ENCODE results near the gene NHLRC4. TPM values are rescaled to one million over a fixed set of nuclear protein-coding genes. Genes with fewer than 3 reads are reported as not detected.

NHLRC4 gene, protein sequence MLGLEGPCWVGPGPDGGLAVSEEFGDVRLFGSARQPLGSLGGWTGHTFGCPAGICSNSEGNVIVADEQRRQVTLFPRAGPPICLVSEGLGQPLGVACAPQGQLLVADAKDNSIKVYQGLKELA
- total RNA-seq, result under 0.01 TPM in 1 of 2 replicates, not detected in the other

DNA sequence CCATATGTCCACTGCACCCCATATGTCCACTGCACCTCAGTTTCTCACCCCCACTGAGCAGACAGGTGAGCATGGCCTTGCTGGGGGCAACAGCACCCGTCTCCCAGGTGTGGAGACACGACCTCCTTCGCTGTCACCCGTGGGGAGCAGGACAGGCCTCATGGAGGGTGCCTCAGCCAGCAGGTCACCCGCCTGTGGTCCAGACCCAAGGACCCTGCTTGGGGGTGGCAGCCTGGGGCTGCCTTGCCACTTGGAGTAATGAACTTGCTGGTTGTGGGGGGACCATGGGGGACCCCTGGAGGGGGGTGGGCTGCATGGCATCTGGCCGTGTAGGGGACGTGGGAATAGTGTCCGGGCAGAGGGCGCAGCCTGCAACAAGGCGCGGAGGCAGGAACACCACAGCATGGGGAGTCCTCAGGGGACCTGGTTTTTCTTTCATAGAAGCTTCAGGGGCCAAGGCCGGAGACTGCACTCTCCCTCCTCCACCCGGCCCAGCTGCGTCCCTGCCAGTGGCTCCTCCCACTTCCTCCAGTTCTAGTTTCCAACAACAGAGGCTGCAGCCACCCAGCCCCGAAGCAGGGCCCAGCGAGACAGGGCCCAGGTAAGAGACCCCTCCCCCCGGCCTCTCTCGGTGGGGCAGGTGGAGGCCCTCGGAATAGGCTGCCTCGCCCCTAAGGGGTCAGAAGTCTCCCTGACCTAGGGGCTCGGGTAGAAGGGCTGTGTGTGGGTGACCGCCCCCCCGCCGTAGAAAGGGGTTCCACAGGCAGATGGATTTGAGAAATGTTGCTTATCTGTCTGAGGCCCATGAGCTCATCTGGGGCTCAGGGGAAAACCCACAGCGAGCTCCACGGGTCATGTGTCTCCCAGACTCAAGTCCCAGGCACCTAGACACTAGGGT lies at the start of gene NHLRC4:
Gene NHLRC4, plus strand, starts transcription at position 531 of the 898 bp plus-strand sequence. CDS start 1,043 bp downstream, outside the sequence.

DNA sequence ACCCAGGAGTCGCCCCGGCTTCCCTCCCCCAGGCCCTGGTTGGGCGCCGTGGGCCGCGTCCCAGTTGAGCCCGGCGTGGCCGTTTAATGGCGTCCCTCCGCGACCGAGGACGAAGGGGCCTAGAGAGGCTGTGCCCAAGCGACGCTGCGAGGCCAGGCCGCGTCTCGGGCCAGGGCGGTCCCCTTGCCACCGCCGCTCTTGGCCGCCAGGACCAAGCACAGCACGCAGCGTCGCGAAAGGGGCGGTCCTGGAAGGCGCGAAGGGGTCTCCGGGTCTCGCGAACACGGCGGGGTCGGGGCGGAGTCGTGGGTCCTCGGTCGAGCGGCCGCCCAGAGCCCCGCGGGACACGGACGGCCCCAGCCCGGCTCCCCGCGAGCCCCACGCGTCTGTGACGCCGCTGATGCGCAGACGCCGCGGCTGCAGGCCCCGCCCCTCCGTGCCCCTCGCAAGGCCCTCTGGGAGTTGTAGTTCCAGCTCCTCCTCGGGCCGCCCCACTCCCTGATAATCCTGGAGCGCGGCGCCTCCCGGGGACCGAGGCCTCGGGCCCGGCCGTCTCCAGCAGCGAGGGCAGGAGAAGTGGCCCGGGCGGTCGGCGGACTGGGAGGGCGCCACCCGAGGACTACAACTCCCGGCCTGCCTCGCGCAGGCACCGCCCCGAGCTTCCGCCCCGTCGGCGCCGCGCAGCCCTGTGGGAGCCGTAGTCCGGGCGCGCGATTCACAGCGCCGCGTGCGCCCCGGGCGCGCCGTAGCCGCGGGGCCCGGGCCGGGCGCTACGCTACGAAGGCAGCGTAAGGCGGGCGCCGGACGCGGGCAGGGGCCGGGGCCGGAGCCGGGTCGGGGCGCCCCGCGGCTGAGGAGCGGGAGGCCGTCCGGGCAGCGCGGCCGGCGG lies 39.5 kb upstream of the NHLRC4 start, which contains the start of gene CAPN15:
Gene CAPN15, plus strand, starts transcription at position 698 of the 889 bp plus-strand sequence. CDS start 19,127 bp downstream, outside the sequence.

DNA sequence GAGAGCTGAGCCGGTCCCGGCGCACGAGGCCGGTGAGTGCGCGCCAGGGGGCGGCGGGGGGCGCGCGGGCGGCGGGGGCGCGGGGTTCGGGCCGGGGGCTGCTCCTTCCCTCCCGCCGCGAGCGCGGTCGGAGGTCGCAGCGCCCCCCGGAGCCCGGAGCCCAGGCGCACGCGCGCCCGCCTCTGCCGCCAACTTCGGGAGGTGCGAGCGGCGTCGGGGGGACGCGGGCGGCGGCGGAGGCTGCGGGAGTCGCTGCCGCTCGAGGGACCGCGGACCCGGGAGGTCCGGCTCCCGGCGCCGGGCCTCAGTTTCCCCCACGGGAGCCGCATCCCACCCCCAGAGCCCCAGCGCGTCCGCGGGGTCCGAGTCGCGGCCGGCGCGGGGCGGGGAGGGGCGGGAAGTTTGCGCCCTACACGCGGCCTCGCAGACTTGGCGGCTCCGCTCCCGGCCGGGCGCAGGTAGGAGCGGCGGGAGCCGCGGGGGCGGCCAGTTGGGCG lies 6.6 kb upstream of the NHLRC4 start, which contains the start of gene PRR35:
Gene PRR35, plus strand, starts transcription at position 191 of the 497 bp plus-strand sequence. CDS start 2,901 bp downstream, outside the sequence.

DNA sequence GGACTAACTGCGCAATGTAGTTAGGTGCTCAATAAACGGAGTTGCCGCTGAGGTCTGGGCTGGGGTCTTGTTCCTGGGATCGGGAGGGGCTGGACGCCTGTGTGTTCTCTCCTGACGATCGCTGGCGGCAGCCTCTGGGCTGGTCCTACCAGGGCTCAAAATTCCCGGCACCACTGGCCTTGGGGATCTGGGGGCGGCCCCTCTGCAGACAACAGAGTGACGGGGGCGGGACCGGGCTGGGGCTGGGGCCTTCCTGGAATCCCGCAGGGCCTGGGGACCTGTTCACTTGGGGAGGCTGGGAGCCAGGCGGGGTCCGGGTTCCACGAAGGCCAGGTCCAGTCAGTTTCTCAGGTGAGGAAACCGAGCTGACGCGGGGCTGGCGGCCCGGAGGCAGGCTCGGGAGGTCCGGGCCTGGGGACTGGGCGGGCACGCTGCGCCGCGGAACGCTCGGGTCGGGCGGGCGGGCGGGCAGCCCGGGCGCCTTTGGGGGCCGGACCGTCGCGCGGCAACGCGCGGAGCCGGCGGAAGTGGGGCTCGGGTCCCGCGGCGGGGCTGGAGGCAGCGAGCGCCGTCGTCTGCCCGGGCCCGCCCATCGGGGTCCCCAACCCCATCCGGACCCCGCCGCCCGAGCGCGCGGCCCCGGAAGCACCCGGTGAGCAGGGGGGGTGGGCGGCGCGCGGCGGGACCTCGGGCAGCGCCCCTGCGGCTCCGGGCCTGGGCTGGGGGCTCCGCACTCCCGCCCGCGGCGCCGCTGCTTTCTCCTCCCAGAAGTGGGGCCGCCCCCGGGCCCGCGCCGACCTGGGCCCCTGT lies 2.8 kb downstream of the NHLRC4 start, which contains the start of gene PIGQ:
Gene PIGQ, plus strand, starts transcription at position 524 of the 810 bp plus-strand sequence. CDS start 4,107 bp downstream, outside the sequence.

DNA sequence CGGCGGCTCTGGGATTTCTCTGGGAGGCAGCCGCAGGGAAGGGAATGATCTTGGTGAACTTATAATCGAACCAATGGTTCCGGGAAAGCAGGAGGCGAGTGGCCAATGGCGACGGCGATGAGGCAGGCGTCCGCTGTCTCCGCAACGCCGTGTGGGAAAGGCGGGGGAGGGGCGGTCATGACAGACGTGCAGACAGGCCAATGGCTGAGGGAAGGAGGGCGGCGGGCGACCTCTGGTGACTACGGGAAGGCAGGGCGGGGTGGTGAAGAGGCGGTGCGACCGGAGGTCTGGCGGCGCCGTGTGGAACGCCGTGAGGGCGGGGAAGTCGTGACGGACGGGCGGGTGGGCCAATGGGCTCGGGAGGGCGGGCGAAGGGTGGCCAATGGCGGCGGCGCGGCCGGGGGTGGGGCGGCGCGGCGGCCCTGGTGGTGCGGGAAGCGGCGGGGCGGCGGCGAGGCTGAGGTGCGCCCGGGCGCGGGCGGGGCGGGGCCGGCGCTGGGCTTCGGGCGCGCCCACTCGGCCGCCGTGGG lies 22.9 kb downstream of the NHLRC4 start, which contains the start of gene RAB40C:
Gene RAB40C, plus strand, starts transcription at position 409 of the 530 bp plus-strand sequence. CDS start 226 bp downstream, outside the sequence.

Other genes starting within 250 kb of the NHLRC4 start
- gene AXIN1, start 214.3 kb upstream of the NHLRC4 start, total RNA-seq, result 55.6 and 67.0 TPM in 2 replicates
- 96.9 and 101 TPM in 2 replicates for gene MRPL28, start 196.5 kb upstream of the NHLRC4 start, total RNA-seq
- gene PGAP6, start 185.0 kb upstream of the NHLRC4 start, total RNA-seq, result 53.5 and 73.5 TPM in 2 replicates
- gene NME4, start 169.8 kb upstream of the NHLRC4 start, total RNA-seq, result 50.5 and 74.5 TPM in 2 replicates
- 5.3 and 11.1 TPM in 2 replicates for gene DECR2, start 165.1 kb upstream of the NHLRC4 start, total RNA-seq
- gene RAB11FIP3, start 141.4 kb upstream of the NHLRC4 start, total RNA-seq, result 9.2 and 15.2 TPM in 2 replicates
- 48.8 and 50.6 TPM in 2 replicates for gene CAPN15, start 39.3 kb upstream of the NHLRC4 start, total RNA-seq
- not detected in 2 replicates for gene PRR35, start 6.6 kb upstream of the NHLRC4 start, total RNA-seq
- gene PIGQ, start 3.0 kb downstream of the NHLRC4 start, total RNA-seq, result 24.6 and 27.7 TPM in 2 replicates
- gene RAB40C, start 23.1 kb downstream of the NHLRC4 start, total RNA-seq, result 15.7 and 19.2 TPM in 2 replicates
- gene WFIKKN1, start 64.0 kb downstream of the NHLRC4 start, total RNA-seq, result 0.21 and 0.24 TPM in 2 replicates
- 86.1 and 148 TPM in 2 replicates for gene METTL26, start 69.3 kb downstream of the NHLRC4 start, total RNA-seq
- gene MCRIP2, start 74.8 kb downstream of the NHLRC4 start, total RNA-seq, result 55.4 and 57.3 TPM in 2 replicates
- 8.7 and 10.7 TPM in 2 replicates for gene WDR90, start 82.4 kb downstream of the NHLRC4 start, total RNA-seq
- 46.5 and 56.1 TPM in 2 replicates for gene RHOT2, start 101.1 kb downstream of the NHLRC4 start, total RNA-seq
- 7.0 and 19.2 TPM in 2 replicates for gene RHBDL1, start 108.7 kb downstream of the NHLRC4 start, total RNA-seq
- 145 and 166 TPM in 2 replicates for gene STUB1, start 113.4 kb downstream of the NHLRC4 start, total RNA-seq
- gene JMJD8, start 117.3 kb downstream of the NHLRC4 start, total RNA-seq, result 24.8 and 27.5 TPM in 2 replicates
- gene WDR24, start 123.4 kb downstream of the NHLRC4 start, total RNA-seq, result 3.1 and 3.8 TPM in 2 replicates
- 0.21 and 0.72 TPM in 2 replicates for gene FBXL16, start 138.8 kb downstream of the NHLRC4 start, total RNA-seq
- gene METRN, start 148.1 kb downstream of the NHLRC4 start, total RNA-seq, result 191 and 218 TPM in 2 replicates
- 34.0 and 42.0 TPM in 2 replicates for gene ANTKMT, start 154.1 kb downstream of the NHLRC4 start, total RNA-seq
- 0.85 and 2.2 TPM in 2 replicates for gene CCDC78, start 159.4 kb downstream of the NHLRC4 start, total RNA-seq
- gene HAGHL, start 160.1 kb downstream of the NHLRC4 start, total RNA-seq, result 28.6 and 44.1 TPM in 2 replicates
- gene CIAO3, start 174.0 kb downstream of the NHLRC4 start, total RNA-seq, result 37.1 and 46.3 TPM in 2 replicates
- gene MSLN, start 193.7 kb downstream of the NHLRC4 start, total RNA-seq, result 9.0 and 15.4 TPM in 2 replicates
- gene RPUSD1, start 221.4 kb downstream of the NHLRC4 start, total RNA-seq, result 31.3 and 38.1 TPM in 2 replicates
- 2.8 and 8.4 TPM in 2 replicates for gene CHTF18, start 221.6 kb downstream of the NHLRC4 start, total RNA-seq
- not detected in 2 replicates for gene GNG13, start 233.7 kb downstream of the NHLRC4 start, total RNA-seq